ENCODE results near the gene HTR3A. TPM values are rescaled to one million over a fixed set of nuclear protein-coding genes. Genes with fewer than 3 reads are reported as not detected.

HTR3A gene
- total and polyA plus RNA-seq, 9 of the 15 experiments (the other 6 are each of a cell fraction or from before 2014, with no cell fraction given), result not detected

DNA sequence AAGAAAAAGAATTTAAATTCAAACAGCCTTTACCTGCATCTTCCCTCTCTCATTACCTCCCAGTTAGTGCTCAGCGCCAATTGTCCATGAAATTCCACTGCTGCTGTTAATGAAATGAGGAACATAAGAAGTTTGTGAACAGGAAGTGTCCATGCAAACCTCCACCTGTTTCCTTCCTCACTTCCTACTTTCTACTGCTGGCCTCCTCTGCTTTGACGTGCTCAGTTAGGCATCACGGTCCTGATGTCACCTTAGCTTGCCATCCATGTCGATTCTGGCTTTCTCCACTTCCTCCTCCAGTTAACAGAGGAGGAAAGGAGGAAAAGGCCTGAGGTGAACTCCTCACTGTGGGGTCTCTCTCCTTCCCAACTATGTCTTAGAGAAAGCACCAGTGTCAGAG lies 26.9 kb upstream of the HTR3A start:
- intact Hi-C loops (cut with micrococcal nuclease), result no loop called here
- no peak for ATAC-seq
- Histone ChIP-seq H3K4me2 (ENCODE audit: insufficient read depth, low read length) (no peak overlapping the region), H3K79me2 (ENCODE audit: control insufficient read depth, insufficient read depth, low read length) (no peaks in the 10 kb centered on the region), H3K27ac (ENCODE audit: extremely low read depth, low read depth, low read length) (no peak overlapping the region), H3K9ac (ENCODE audit: insufficient read depth in 1 of 2, low read depth in 2 of 2, low read length in 2 of 2) (no peak overlapping the region), H3K27me3 (ENCODE audit: control insufficient read depth in 2 of 2, insufficient read depth in 2 of 2, low read length in 2 of 2) (peaks cover 27 to 57% of the 10 kb centered on the region in 2 experiments), H3K9me1 (ENCODE audit: control insufficient read depth, insufficient read depth, low read length) (peaks cover 3% of the 10 kb centered on the region), H3K9me3 (replicated peaks; ENCODE audit: control insufficient read depth, insufficient read depth, low read depth, low read length) (no peaks in the 10 kb centered on the region), H3K4me3 (no peak overlapping the region), H3K36me3 (ENCODE audit: control insufficient read depth, insufficient read depth, low read length) (no peaks in the 10 kb centered on the region), H2AFZ (ENCODE audit: low read depth, low read length) (no peak overlapping the region), H3K4me1 (replicated peaks in 1 of 2; ENCODE audit: control insufficient read depth in 2 of 2, insufficient read depth in 2 of 2, low read length in 2 of 2) (no peaks in the 10 kb centered on the region), H4K20me1 (replicated peaks; ENCODE audit: control insufficient read depth, insufficient read depth, low read length) (peaks cover 7% of the 10 kb centered on the region; the same call in 1 of the 2 replicates)
- no peak for FAIRE-seq
- in situ Hi-C loops (cut with MboI), result no loop called here
- ChIA-PET CTCF (ENCODE audit: low intra/inter-chr PET ratio) (no interaction called here), POLR2A (no interaction called here)
- DNase-seq (ENCODE audit: extremely low read depth in 1 of 4, low spot score in 3 of 4), result no peak
- TF ChIP-seq MEF2D (tag; conservative IDR thresholded peaks at IDR 0.05; ENCODE audit: low read depth) (no peak), MYNN (IDR thresholded peaks at IDR 0.05) (no peak), MYNN (CRISPR knock-in tag; IDR thresholded peaks at IDR 0.05) (no peak), ZBTB1 (CRISPR knock-in tag; IDR thresholded peaks at IDR 0.05; ENCODE audit: borderline replicate concordance, low read depth) (no peak), KLF10 (CRISPR knock-in tag; IDR thresholded peaks at IDR 0.05) (no peak), TEAD1 (CRISPR knock-in tag; IDR thresholded peaks at IDR 0.05) (no peak), ATF4 (CRISPR knock-in tag; IDR thresholded peaks at IDR 0.05) (no peak), TOE1 (IDR thresholded peaks at IDR 0.05; ENCODE audit: borderline replicate concordance) (no peak), TOE1 (CRISPR knock-in tag; IDR thresholded peaks at IDR 0.05; ENCODE audit: borderline replicate concordance, low read depth) (no peak), HMG20B (CRISPR knock-in tag; IDR thresholded peaks at IDR 0.05) (no peak), SMC3 (conservative IDR thresholded peaks at IDR 0.05; ENCODE audit: insufficient read depth, low read depth, low read length) (no peak), RBM22 (IDR thresholded peaks at IDR 0.05; ENCODE audit: low read depth, low read length, poor library complexity, severe bottlenecking) (no peak), MCM2 (IDR thresholded peaks at IDR 0.05; ENCODE audit: low read depth) (no peak), PRPF4 (IDR thresholded peaks at IDR 0.05; ENCODE audit: insufficient read depth, low read depth, low read length, poor library complexity, severe bottlenecking) (no peak), ZNF57 (CRISPR knock-in tag; IDR thresholded peaks at IDR 0.05) (no peak)
- no TSS peak for BruUV-seq (replicated peaks)
- WGBS (ENCODE audit: insufficient coverage, low coverage, missing lambda C conversion rate), result 0% methylated on average over 4 of the region's 4 CpGs
